Measurements from ENCODE around the gene RASGRF1. TPM values are rescaled to one million over a fixed set of nuclear protein-coding genes. Genes with fewer than 3 reads are reported as not detected.

The RASGRF1 gene
- total and polyA plus RNA-seq, 9 donors: 0.23 to 9.5 (median 1.0) TPM; not detected in 1

- Histone ChIP-seq H3K9me3 (peaks cover 0 to 9% of the 10 kb centered on the region in 2 donors), H3K4me3 (no peak overlapping the region), H3K27ac (no peak overlapping the region), H3K27me3 (no peaks in the 10 kb centered on the region), H3K36me3 (no peaks in the 10 kb centered on the region), H3K4me1 (ENCODE audit: insufficient read depth) (no peaks in the 10 kb centered on the region)
- intact Hi-C loops (cut with DNase I): no loop called here
- DNase-seq: no peak
- WGBS, 3 donors: 70 to 74% (median 72%) methylated on average over 3 of the region's 3 CpGs
- no peak for TF ChIP-seq POLR2A (IDR thresholded peaks at IDR 0.05)
- TF ChIP-seq EP300 (IDR thresholded peaks at IDR 0.05): no peak
- TF ChIP-seq, protein P1, sequence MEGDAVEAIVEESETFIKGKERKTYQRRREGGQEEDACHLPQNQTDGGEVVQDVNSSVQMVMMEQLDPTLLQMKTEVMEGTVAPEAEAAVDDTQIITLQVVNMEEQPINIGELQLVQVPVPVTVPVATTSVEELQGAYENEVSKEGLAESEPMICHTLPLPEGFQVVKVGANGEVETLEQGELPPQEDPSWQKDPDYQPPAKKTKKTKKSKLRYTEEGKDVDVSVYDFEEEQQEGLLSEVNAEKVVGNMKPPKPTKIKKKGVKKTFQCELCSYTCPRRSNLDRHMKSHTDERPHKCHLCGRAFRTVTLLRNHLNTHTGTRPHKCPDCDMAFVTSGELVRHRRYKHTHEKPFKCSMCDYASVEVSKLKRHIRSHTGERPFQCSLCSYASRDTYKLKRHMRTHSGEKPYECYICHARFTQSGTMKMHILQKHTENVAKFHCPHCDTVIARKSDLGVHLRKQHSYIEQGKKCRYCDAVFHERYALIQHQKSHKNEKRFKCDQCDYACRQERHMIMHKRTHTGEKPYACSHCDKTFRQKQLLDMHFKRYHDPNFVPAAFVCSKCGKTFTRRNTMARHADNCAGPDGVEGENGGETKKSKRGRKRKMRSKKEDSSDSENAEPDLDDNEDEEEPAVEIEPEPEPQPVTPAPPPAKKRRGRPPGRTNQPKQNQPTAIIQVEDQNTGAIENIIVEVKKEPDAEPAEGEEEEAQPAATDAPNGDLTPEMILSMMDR (IDR thresholded peaks at IDR 0.05): no peak
Measured at GRCh38 chr15:79128556-79128955, 38.0 kb upstream of the RASGRF1 start.

- Histone ChIP-seq H3K27ac (no peak overlapping the region), H3K4me3 (no peak overlapping the region), H3K9me3 (no peaks in the 10 kb centered on the region), H3K27me3 (no peaks in the 10 kb centered on the region), H3K4me1 (ENCODE audit: insufficient read depth) (no peaks in the 10 kb centered on the region), H3K36me3 (no peaks in the 10 kb centered on the region)
- TF ChIP-seq EP300 (IDR thresholded peaks at IDR 0.05) (no peak), POLR2A (IDR thresholded peaks at IDR 0.05) (no peak)
- TF ChIP-seq, protein P1 (IDR thresholded peaks at IDR 0.05): no peak
- intact Hi-C loops (cut with DNase I): no loop called here
- DNase-seq: no peak
- WGBS, 3 donors: 35 to 54% (median 40%) methylated on average over 3 of the region's 3 CpGs
Measured at GRCh38 chr15:79124388-79124787, 33.8 kb upstream of the RASGRF1 start.

GRCh38 chr15:79122991-79123390, 32.4 kb upstream of the RASGRF1 start:
- DNase-seq: no peak
- TF ChIP-seq, protein P1 (IDR thresholded peaks at IDR 0.05): no peak
- Histone ChIP-seq H3K36me3 (no peaks in the 10 kb centered on the region), H3K27ac (no peak overlapping the region), H3K4me1 (ENCODE audit: insufficient read depth) (no peaks in the 10 kb centered on the region), H3K9me3 (no peaks in the 10 kb centered on the region), H3K27me3 (no peaks in the 10 kb centered on the region), H3K4me3 (no peak overlapping the region)
- 78 to 85% (median 83%) methylated on average over 12 of the region's 12 CpGs for WGBS, 3 donors
- intact Hi-C loops (cut with DNase I): no loop called here

GRCh38 chr15:79122391-79122790, 31.8 kb upstream of the RASGRF1 start:
- Histone ChIP-seq H3K27me3 (no peaks in the 10 kb centered on the region), H3K4me1 (ENCODE audit: insufficient read depth) (no peaks in the 10 kb centered on the region), H3K36me3 (no peaks in the 10 kb centered on the region), H3K4me3 (no peak overlapping the region), H3K27ac (no peak overlapping the region), H3K9me3 (no peaks in the 10 kb centered on the region)
- no peak for DNase-seq
- intact Hi-C loops (cut with DNase I): no loop called here
- 84 to 92% (median 91%) methylated on average over 5 of the region's 5 CpGs for WGBS, 3 donors
- no peak for TF ChIP-seq POLR2A (IDR thresholded peaks at IDR 0.05)
- TF ChIP-seq, protein P1 (IDR thresholded peaks at IDR 0.05): no peak
- TF ChIP-seq EP300 (IDR thresholded peaks at IDR 0.05): no peak

GRCh38 chr15:79121571-79121970, 31.0 kb upstream of the RASGRF1 start:
- no peak for DNase-seq
- Histone ChIP-seq H3K36me3 (no peaks in the 10 kb centered on the region), H3K27me3 (no peaks in the 10 kb centered on the region), H3K27ac (no peak overlapping the region), H3K4me3 (no peak overlapping the region), H3K4me1 (ENCODE audit: insufficient read depth) (no peaks in the 10 kb centered on the region), H3K9me3 (no peaks in the 10 kb centered on the region)
- 81 to 86% (median 83%) methylated on average over 7 of the region's 7 CpGs for whole genome bisulfite sequencing, 3 donors
- intact Hi-C loops (cut with DNase I): no loop called here
- TF ChIP-seq, protein P1 (IDR thresholded peaks at IDR 0.05): no peak
- TF ChIP-seq POLR2A (IDR thresholded peaks at IDR 0.05) (no peak), EP300 (IDR thresholded peaks at IDR 0.05) (no peak)

All from ovary (tissue), 9 donors.